ENCODE data around the gene ZNF91. TPM values are rescaled to one million over a fixed set of nuclear protein-coding genes. Genes with fewer than 3 reads are reported as not detected.

Gene ZNF91
- total RNA-seq, 2 donors from 2014 or later, result 87.4 to 90.8 TPM

Other genes with a start within 250 kb of the ZNF91 start
- gene ZNF724, start 145.1 kb downstream of the ZNF91 start, total RNA-seq, result 1 to 10 TPM; 1.8 to 5.3 TPM